ENCODE data around the gene SHISA6.

The SHISA6 gene

GRCh38 chr17:11244776-11245175, 3.8 kb downstream of the SHISA6 start:
- FAIRE-seq (no peak), DNase-seq (ENCODE audit: insufficient read length, low spot score) (no peak)
- no peak for TF ChIP-seq CTCF (IDR thresholded peaks at IDR 0.05; ENCODE audit: insufficient read depth, missing control alignments)

GRCh38 chr17:11245187-11245586, 4.2 kb downstream of the SHISA6 start:
- FAIRE-seq (no peak), DNase-seq (ENCODE audit: insufficient read length, low spot score) (no peak)

GRCh38 chr17:11245791-11246190, 4.8 kb downstream of the SHISA6 start:
- TF ChIP-seq CTCF (IDR thresholded peaks at IDR 0.05; ENCODE audit: insufficient read depth, missing control alignments): no peak
- DNase-seq (ENCODE audit: insufficient read length, low spot score) (no peak), FAIRE-seq (no peak)

More at GRCh38 chr17:11245187-11245586, 4.2 kb downstream of the SHISA6 start:
- TF ChIP-seq CTCF (IDR thresholded peaks at IDR 0.05; ENCODE audit: insufficient read depth, missing control alignments): no peak

- no peak for TF ChIP-seq CTCF (IDR thresholded peaks at IDR 0.05; ENCODE audit: insufficient read depth, missing control alignments)
- no peak for FAIRE-seq
- no peak for DNase-seq (ENCODE audit: insufficient read length, low spot score)
Observed at GRCh38 chr17:11250161-11250560, 9.1 kb downstream of the SHISA6 start.

- TF ChIP-seq CTCF (IDR thresholded peaks at IDR 0.05; ENCODE audit: insufficient read depth, missing control alignments): no peak
- FAIRE-seq (no peak), DNase-seq (ENCODE audit: insufficient read length, low spot score) (no peak)
Observed at GRCh38 chr17:11251561-11252107, 10.6 kb downstream of the SHISA6 start.

- DNase-seq (ENCODE audit: insufficient read length, low spot score) (no peak), FAIRE-seq (no peak)
- no peak for TF ChIP-seq CTCF (IDR thresholded peaks at IDR 0.05; ENCODE audit: insufficient read depth, missing control alignments)
Observed at GRCh38 chr17:11252146-11252545, 11.1 kb downstream of the SHISA6 start.

- TF ChIP-seq CTCF (IDR thresholded peaks at IDR 0.05; ENCODE audit: insufficient read depth, missing control alignments): no peak
- FAIRE-seq (no peak), DNase-seq (ENCODE audit: insufficient read length, low spot score) (no peak)
Observed at GRCh38 chr17:11256877-11257276, 15.9 kb downstream of the SHISA6 start.
